ENCODE data around the gene PLCB4. TPM values are rescaled to one million over a fixed set of nuclear protein-coding genes. Genes with fewer than 3 reads are reported as not detected.

Gene PLCB4
- total RNA-seq, 2 donors from 2014 or later: 15.3 to 24.1 TPM

DNA sequence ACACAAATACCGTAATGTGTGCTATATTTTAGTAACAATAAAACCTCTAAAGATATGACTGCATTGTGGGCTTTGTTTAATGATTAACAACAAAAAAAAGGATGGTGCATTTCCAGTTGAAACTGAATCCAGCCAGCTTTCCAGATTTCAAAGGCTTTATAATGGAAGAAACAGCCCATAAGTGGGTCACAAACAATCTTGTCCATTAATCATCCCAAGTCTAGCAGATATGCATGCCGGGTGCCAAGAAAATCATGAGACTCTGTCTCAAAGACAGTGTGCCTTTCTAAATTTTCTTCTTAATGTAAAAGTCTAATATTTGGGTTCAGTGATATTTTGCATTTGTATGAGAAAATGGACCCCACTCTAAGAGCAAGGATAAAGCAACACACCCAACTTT, 424.9 kb downstream of the PLCB4 start:
- no peak for ATAC-seq (ENCODE audit: insufficient number of reproducible peaks, low FRiP score, low read depth)

DNA sequence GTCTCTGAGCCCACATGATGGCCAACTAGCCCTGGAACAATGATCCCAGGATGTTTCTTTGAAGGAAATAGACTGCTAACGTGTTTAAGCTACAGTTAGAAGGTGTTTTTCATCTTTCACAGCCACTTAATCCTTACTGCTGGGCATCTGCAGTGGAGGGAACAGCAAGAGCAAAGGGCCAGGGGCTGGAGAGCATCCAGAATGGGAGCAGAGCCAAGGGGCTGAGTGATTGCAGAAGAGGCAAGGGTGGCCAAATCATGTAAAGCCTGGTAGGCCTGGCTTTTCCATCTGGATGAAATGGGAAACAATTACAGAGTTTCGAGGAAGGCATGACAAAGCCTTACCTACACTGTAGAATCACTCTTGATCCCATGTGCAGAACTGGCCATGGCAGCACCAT, 426.8 kb downstream of the PLCB4 start:
- DNase-seq (ENCODE audit: low spot score) (no peak), ATAC-seq (ENCODE audit: insufficient number of reproducible peaks, low FRiP score, low read depth) (no peak)
- no peaks in the 10 kb centered on the region for H3K36me3 ChIP-seq
- H3K4me1 ChIP-seq (ENCODE audit: control insufficient read depth in 1 of 2, low read depth in 2 of 2): peaks cover 8 to 27% of the 10 kb centered on the region in 2 donors
- H3K27ac ChIP-seq: no peak overlapping the region
- no peak overlapping the region for H3K4me3 ChIP-seq
- no peaks in the 10 kb centered on the region for H3K9me3 ChIP-seq
- no peaks in the 10 kb centered on the region for H3K27me3 ChIP-seq (replicated peaks; ENCODE audit: insufficient read depth)
- TF ChIP-seq, protein P1, sequence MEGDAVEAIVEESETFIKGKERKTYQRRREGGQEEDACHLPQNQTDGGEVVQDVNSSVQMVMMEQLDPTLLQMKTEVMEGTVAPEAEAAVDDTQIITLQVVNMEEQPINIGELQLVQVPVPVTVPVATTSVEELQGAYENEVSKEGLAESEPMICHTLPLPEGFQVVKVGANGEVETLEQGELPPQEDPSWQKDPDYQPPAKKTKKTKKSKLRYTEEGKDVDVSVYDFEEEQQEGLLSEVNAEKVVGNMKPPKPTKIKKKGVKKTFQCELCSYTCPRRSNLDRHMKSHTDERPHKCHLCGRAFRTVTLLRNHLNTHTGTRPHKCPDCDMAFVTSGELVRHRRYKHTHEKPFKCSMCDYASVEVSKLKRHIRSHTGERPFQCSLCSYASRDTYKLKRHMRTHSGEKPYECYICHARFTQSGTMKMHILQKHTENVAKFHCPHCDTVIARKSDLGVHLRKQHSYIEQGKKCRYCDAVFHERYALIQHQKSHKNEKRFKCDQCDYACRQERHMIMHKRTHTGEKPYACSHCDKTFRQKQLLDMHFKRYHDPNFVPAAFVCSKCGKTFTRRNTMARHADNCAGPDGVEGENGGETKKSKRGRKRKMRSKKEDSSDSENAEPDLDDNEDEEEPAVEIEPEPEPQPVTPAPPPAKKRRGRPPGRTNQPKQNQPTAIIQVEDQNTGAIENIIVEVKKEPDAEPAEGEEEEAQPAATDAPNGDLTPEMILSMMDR (IDR thresholded peaks at IDR 0.05): no peak

More for the DNA sequence above, 424.9 kb downstream of the PLCB4 start:
- Histone ChIP-seq H3K4me1 (ENCODE audit: control insufficient read depth in 1 of 2, low read depth in 2 of 2) (peaks cover 8 to 27% of the 10 kb centered on the region in 2 donors), H3K27ac (no peak overlapping the region), H3K36me3 (no peaks in the 10 kb centered on the region), H3K4me3 (no peak overlapping the region), H3K27me3 (replicated peaks; ENCODE audit: insufficient read depth) (no peaks in the 10 kb centered on the region), H3K9me3 (no peaks in the 10 kb centered on the region)
- TF ChIP-seq, protein P1 (IDR thresholded peaks at IDR 0.05): no peak
- no peak for DNase-seq (ENCODE audit: low spot score)

DNA sequence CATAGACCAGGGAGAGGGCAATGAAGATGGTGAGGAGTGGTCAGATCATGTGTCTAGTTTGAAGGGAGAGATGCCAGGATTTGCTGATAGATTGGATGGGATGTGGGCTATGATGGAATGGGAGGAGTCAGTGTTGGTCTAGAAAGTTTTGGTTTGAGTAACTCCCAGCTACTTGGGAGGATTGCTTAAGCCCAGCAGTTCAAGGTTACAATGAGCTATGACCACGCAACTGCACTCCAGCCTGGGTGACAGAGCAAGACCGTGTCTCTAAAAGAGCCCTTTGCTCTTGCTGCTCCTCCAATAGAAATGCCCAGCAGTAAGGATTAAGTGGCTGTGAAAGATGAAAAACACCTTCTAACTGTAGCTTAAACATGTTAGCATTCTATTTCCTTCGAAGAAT, 427.3 kb downstream of the PLCB4 start:
- H3K27ac ChIP-seq: no peak overlapping the region
- H3K36me3 ChIP-seq: no peaks in the 10 kb centered on the region
- no peak overlapping the region for H3K4me3 ChIP-seq
- DNase-seq (ENCODE audit: low spot score) (no peak), ATAC-seq (ENCODE audit: insufficient number of reproducible peaks, low FRiP score, low read depth) (no peak)
- H3K4me1 ChIP-seq (ENCODE audit: control insufficient read depth in 1 of 2, low read depth in 2 of 2): peaks cover 8 to 27% of the 10 kb centered on the region in 2 donors
- no peaks in the 10 kb centered on the region for H3K27me3 ChIP-seq (replicated peaks; ENCODE audit: insufficient read depth)
- no peaks in the 10 kb centered on the region for H3K9me3 ChIP-seq
- TF ChIP-seq, protein P1 (IDR thresholded peaks at IDR 0.05): no peak

DNA sequence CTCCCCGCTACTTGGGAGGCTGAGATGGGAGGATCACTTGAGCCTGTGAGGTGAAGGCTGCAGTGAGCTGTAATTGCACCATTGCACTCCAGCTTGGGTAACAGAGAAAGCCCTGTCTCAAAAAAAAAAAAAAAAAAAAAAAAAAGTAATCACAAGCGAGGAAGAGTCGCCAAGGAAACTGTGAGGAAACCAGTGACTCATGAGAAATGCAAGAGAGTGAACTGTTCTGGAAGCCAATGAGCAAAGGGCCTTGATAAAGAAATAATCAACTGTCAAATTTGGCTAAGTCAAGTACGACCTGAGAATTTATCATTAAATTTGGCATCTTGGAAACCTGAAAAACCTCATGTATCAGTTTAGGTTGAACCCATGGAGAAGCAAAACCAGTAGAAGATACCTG, 429.4 kb downstream of the PLCB4 start:
- no peak for DNase-seq (ENCODE audit: low spot score)
- peaks cover 2 to 8% of the 10 kb centered on the region in 2 donors for H3K4me1 ChIP-seq (ENCODE audit: control insufficient read depth in 1 of 2, low read depth in 2 of 2)
- H3K4me3 ChIP-seq: no peak overlapping the region
- ATAC-seq (ENCODE audit: insufficient number of reproducible peaks, low FRiP score, low read depth): no peak
- TF ChIP-seq, protein P1 (IDR thresholded peaks at IDR 0.05): no peak
- H3K27ac ChIP-seq: no peak overlapping the region
- H3K9me3 ChIP-seq: no peaks in the 10 kb centered on the region
- no peaks in the 10 kb centered on the region for H3K27me3 ChIP-seq (replicated peaks; ENCODE audit: insufficient read depth)
- no peaks in the 10 kb centered on the region for H3K36me3 ChIP-seq

DNA sequence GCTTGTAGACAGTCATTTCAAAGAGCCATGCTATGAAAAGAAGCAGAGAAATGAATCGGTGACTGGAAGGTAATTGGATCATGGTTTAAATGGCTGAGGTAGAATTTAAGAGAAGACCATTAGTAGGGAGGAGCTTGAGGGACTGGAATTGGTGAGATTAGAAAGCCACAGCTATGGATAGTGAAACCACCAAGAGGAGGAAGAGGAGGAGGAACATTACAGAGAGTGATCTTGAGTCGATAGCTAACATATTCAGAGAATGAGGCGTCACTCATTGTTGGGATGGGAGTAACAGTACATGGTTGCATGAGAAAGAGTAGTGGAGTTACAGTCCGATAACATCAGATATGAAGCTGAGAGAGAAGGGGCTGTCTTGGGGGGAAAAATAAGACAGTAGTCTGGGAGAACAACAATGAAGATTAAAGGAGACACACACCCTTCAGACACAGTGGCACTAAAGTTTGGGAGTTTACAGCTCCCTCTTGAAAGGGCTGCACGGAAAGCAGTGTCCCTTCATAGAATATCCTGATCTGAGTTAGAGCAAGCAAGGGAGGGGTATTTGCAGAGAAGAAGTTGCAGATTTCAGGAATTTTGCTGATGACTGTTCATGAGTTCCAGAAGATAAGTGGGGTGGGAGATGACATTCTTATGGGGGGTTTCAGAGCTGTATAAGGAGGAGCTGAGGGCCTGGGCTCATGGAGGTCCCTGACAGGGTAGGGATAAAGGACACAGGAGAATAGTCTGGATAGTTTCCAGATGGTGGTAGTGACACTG, 430.4 kb downstream of the PLCB4 start:
- no peak for ATAC-seq (ENCODE audit: insufficient number of reproducible peaks, low FRiP score, low read depth)
- H3K4me1 ChIP-seq (ENCODE audit: control insufficient read depth in 1 of 2, low read depth in 2 of 2): no peaks in the 10 kb centered on the region
- no peaks in the 10 kb centered on the region for H3K27me3 ChIP-seq (replicated peaks; ENCODE audit: insufficient read depth)
- H3K4me3 ChIP-seq: no peak overlapping the region
- no peak overlapping the region for H3K27ac ChIP-seq
- H3K36me3 ChIP-seq: no peaks in the 10 kb centered on the region
- TF ChIP-seq, protein P1 (IDR thresholded peaks at IDR 0.05): no peak
- no peaks in the 10 kb centered on the region for H3K9me3 ChIP-seq
- DNase-seq (ENCODE audit: low spot score): no peak

Data from thoracic aorta (tissue), 2 donors.